Ramos (cell line): ENCODE measurements around the gene MYH16.
"Not testable (repeated sequence)": the region's sequence is repeated elsewhere in the genome, so short reads cannot be mapped to it uniquely, and the experiment has no call there.

Source experiments
- in situ Hi-C: fragments of 300-500 bp; cut with MboI; formaldehyde crosslinking; loops from one replicate; pipeline ENCODE4 v1.14.3; 2022; ENCODE audit warnings: low sequenced_read_pairs; ENCODE audit not compliant: unreplicated experiment

MYH16 gene

GRCh38 chr7:99257065-99257464, 15.6 kb upstream of the MYH16 start:
- in situ Hi-C loops, result no loop called here

DNA sequence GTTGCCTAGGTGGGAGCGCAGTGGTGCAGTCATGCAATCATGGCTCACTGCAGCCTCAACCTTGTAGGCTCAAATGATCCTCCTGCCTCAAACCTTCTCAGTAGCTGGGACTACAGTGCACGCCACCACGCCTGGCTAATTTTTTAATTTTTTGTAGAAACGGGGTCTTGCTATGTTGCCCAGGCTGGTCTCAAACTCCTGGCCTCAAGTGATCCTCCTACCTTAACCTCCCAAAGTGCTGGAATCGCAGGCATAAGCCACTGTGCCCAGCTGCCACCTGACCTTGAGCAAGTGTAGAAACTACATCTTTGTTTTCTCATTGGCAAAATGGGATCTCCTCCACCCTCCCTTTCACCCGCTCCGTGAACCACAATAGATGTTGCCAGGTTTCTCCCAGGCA, 15.0 kb upstream of the MYH16 start:
- in situ Hi-C loops, result no loop called here

DNA sequence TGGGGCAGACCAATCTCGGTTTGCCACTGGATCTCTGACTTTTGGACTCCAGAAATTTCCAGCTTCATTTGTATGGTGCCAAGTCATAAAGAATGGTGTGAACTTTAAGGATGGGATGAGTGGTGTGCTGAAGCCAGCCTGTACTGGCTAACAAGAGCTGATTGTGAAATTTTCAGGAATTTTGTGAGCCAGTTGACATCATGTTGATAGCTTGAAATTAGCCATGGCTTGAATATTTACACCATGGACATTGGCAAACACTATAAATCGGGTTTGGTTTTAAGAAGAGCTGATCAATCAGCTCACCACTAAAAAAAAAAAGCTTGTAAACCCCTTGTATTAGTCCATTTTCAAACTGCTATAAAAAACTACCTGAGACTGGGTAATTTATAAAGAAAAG, 14.1 kb upstream of the MYH16 start:
- in situ Hi-C loops, result no loop called here

DNA sequence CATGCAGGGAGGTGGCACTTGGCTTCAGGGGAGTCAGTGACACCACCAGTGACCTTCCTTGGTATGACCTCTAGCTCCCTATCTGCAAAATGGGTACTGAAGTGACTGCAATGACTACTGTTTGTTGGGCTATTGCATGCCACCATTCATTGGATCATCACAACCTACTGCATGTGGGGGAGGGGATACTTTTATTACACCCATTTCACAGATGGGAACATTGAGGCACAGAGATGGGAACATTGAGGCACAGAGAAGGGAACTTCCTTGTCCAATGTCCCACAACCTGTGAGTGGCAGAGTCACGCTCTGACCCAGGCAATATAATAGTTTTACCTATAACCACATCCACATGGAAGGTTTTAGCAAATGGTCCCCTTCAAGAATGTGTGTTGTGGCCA, 12.2 kb upstream of the MYH16 start:
- in situ Hi-C loops, result no loop called here

- in situ Hi-C loops, result no loop called here
These were observed 11.0 kb upstream of the MYH16 start for GRCh38 chr7:99261646-99262045.

DNA sequence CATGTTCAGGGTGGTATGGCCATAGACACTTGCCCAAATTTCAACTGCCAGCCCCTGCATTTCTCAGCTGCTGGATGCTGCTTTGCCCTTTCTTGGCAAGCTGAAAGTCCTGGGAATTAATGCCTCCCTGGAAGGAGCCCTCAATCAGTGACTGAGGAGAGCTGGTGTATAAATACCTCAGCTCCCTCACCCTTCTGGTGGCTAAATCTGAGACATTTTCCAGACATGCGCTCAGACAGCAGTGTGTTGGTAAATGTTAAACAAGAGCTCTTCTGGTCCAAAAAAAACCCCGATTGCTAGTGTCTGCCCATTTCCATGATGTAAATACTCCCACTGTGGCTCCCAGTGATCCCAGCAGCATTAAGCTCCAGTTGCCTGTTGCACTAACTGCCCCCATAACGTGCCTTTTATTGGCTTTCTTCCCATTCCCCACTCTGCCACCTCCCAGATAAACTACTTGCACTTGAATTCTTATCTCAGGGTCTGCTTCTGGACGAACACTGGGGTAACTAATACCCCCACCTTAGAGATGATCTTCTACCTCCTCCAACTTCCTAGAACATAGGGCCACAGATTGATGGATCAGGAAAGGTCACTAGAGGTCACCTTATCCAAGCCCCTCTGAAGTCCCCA, 6.7 kb upstream of the MYH16 start:
- in situ Hi-C loops, result no loop called here

DNA sequence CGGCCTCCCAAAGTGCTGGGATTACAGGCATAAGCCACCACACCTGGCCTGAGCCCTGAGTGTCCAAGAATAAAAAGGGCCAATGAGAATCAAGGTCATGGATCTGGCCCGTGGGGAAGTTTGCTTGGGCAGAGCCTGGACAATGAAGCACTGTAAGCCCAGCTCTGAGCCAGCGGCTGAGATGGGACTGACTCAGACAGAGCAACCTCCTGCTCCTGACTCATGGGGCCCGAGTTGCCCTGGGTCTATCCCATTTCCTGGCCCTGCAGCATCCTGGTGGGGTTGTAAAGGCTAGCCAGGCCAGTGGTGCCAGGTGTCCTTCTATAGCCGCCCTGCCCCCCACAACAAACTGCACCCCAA, 5.2 kb upstream of the MYH16 start:
- in situ Hi-C loops, result no loop called here

- in situ Hi-C loops, result no loop called here
These were observed 4.6 kb upstream of the MYH16 start for GRCh38 chr7:99267841-99268576.

DNA sequence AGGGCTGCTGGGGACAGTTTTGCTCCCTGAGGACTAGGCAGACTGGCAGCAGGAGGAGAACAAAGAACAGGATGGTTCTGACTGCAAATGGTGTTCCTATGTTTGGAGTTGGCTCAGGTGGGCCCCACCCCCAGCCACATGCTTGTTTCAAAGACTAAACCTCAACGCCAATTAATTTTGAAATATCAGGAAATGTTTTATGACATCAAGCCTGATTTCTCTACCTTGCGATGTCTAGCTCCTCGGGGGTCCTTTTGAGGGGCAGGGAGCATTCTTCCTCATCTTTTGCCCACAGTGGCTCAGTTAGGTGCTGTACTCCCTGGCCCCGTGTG, 4.1 kb upstream of the MYH16 start:
- in situ Hi-C loops, result no loop called here

- in situ Hi-C loops, result no loop called here
These were observed 1.9 kb upstream of the MYH16 start for GRCh38 chr7:99270702-99271101.

DNA sequence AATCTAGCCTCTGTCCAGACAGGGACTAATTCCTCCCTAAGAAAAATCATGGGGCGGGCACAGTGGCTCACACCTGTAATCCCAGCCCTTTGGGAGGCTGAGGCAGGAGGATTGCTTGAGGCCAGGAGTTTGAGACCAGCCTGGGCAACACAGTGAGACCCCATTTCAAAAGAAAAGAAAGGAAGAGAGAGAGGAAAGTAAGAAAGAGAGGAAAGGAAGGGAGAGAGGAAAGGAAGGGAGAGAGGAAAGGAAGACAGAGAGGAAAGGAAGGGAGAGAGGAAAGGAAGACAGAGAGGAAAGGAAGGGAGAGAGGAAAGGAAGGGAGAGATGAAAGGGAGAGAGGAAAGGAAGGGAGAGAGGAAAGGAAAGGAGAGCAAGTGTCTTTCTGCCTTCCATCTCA, 922 bp downstream of the MYH16 start:
- in situ Hi-C loops, result not testable (repeated sequence)

DNA sequence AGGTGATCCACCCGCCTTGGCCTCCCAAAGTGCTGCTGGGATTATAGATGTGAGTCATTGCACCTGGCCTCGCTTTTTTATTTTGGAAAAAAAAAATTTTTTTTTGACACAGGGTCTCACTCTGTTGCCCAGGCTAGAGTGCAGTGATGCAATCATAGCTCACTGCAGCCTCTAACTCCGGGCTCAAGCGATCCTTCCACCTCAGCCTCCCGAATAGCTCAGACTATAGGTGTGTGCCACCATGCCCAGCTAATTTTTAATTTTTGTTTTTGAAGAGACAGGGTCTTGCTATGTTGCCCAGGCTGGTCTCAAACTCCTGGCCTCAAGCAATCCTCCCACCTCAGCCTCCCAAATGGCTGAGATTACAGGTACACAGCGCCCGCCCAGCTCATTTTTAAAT, 2.3 kb downstream of the MYH16 start:
- in situ Hi-C loops, result not testable (repeated sequence)

- in situ Hi-C loops, result no loop called here
These were observed 2.9 kb downstream of the MYH16 start for GRCh38 chr7:99275496-99275895.

DNA sequence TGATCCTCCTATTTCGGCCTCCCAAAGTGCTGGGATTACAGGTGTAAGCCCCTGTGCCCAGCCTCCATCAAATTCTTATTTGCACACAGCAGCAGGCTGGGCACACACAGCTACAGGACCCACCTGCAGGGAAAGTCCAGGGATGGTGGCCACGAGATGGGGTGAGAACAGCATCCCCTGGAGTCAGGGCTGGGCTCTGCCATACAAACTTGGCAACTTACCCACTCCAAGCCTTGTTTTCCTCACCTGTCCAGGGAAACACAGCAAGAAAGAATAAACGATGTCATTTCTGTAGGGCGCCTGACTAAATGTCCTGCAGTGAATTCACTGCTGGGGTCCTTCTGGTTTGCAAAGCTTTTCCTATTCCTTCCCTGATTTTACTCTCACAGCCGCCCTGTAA, 5.5 kb downstream of the MYH16 start:
- in situ Hi-C loops, result no loop called here

GRCh38 chr7:99284165-99284564, 11.5 kb downstream of the MYH16 start:
- in situ Hi-C loops, result not testable (repeated sequence)

DNA sequence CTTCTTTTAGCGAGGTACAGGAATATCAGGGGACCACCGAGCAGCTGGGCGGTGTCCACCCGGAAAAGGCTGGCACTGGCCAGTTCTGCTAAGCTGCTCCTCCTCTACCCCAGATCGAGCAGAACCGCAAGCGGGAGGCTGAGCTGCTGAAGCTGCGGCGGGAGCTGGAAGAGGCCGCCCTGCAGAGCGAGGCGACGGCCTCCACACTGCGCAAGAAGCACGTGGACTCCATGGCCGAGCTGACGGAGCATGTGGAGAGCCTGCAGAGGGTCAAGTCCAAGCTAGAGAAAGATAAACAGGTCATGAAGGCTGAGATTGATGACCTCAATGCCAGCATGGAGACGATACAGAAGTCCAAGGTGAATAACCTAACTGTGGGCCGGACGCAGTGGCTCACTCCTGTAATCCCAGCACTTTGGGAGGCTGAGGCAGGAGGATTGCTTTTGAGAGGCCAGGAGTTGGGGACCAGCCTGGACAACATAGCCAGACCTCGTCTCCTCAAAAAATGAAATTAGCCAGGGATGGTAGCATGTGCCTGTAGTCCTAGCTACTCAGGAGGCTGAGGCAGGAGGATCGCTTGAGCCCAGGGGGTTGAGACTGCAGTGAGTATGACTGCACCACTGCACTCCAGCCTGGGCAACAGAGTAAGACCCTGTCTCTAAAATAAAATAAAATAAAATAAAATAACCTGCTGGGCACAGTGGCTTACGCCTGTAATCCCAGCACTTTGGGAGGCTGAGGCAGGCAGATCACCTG, 15.3 kb downstream of the MYH16 start:
- in situ Hi-C loops, result no loop called here

DNA sequence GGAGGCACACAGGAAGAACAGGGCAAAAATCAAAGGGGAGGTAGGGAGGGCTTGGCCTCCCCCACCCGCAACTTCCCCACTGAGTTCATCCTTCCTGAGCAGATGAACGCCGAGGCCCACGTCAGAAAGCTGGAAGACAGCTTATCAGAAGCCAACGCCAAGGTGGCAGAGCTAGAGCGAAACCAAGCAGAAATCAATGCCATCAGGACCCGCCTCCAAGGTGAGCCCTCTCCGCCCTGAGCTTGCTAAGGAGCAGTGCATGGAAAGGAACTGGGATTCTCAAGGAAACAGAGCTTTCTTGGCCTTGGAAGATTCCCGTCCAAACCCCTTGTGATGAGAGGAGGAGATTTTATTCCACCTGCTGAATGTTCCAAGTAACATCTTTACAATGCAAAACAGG, 16.5 kb downstream of the MYH16 start:
- in situ Hi-C loops, result no loop called here

GRCh38 chr7:99290148-99290547, 17.5 kb downstream of the MYH16 start:
- in situ Hi-C loops, result not testable (repeated sequence)

DNA sequence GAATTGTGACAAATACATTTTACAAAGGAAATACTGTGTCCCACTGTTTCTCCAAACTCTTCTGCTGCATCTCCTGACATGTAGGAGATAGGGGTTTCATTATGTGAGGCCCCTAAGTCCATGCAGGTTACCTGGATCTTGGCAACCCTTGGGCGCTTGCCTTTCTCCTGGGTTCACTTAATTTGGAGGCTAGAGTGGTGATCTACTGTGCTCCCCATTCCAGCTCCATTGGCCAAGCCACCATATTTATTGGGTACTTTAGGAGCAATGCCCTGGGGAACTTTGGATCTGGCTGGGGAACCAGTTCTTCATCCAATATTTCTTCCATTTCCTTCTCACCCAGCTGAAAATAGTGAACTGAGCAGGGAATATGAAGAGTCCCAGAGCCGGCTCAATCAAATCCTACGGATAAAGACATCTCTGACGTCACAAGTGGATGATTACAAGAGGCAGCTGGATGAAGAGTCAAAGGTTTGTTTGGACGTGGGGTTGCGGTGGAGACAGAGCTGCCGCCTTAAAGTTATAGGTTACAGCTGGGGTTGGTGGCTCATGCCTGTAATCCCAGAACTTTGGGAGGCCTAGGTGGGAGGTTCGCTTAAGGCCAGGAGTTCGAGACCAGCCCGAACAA, 18.5 kb downstream of the MYH16 start:
- in situ Hi-C loops, result no loop called here

DNA sequence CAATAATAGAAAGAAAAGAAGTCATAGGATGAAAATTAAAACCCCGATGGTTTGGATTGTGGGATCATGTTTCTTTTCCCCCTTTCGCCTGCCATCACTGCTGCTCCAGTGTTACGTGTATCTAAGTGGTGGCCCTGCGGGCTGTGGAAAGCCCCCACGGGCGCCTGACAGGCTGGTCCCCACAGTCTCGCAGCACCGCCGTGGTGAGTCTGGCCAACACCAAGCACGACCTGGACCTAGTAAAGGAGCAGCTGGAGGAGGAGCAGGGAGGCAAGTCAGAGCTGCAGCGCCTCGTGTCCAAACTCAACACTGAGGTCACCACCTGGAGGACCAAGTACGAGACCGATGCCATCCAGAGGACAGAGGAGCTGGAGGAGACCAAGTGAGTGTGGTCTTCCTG, 19.5 kb downstream of the MYH16 start:
- in situ Hi-C loops, result no loop called here

DNA sequence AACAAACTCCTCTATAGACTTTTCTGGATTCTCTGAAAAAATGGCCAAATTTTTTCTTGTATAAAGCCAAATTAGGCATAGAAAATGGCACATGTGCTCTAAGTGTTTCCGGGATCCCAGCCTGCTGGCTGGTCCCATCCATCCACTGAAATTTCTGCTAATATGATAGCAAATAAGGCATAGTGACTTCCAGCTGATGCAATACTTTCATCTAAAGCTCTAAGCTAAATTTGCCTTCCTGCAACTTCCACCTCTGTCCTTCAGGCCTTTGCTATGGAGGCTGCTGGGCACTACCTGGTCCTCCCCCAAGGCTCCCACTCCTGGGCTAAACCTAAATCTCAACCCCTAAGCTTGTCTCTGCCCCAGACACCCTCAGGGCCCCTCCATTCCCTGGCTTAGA, 20.5 kb downstream of the MYH16 start:
- in situ Hi-C loops, result no loop called here
